ENCODE results near the gene CHI3L2. TPM values are rescaled to one million over a fixed set of nuclear protein-coding genes. Genes with fewer than 3 reads are reported as not detected.
A peak's percentile ranks its signal among the peaks of the same experiment; 100 is the strongest.

CHI3L2 gene
- polyA plus RNA-seq, 1 donor from 2014 or later, result 14.4 TPM

GRCh38 chr1:111197598-111198284 is 29.8 kb upstream of the CHI3L2 start:
- Mint-ChIP-seq H3K4me1 (peaks cover 62 to 88% (median 86%) of the 10 kb centered on the region in 3 donors), H3K9me3 (no peaks in the 10 kb centered on the region), H3K27ac (peak overlapping the region; percentile 43 to 90 (median 89)), H3K36me3 (peaks cover 16% of the 10 kb centered on the region), H3K4me3 (peak overlapping the region; percentile 82 to 89 (median 85)), H3K27me3 (no peaks in the 10 kb centered on the region)

- H3K27ac Mint-ChIP-seq, result peak overlapping the region; percentile 88 to 95 (median 90)
- peaks cover 10% of the 10 kb centered on the region for H3K36me3 Mint-ChIP-seq
- peaks cover 57 to 84% (median 83%) of the 10 kb centered on the region in 3 donors for H3K4me1 Mint-ChIP-seq
- H3K9me3 Mint-ChIP-seq, result no peaks in the 10 kb centered on the region
- peaks cover 1% of the 10 kb centered on the region for H3K27me3 Mint-ChIP-seq
- H3K4me3 Mint-ChIP-seq, result peak overlapping the region; percentile 82 to 89 (median 86)
Measured at GRCh38 chr1:111198836-111199235, 28.7 kb upstream of the CHI3L2 start.

DNA sequence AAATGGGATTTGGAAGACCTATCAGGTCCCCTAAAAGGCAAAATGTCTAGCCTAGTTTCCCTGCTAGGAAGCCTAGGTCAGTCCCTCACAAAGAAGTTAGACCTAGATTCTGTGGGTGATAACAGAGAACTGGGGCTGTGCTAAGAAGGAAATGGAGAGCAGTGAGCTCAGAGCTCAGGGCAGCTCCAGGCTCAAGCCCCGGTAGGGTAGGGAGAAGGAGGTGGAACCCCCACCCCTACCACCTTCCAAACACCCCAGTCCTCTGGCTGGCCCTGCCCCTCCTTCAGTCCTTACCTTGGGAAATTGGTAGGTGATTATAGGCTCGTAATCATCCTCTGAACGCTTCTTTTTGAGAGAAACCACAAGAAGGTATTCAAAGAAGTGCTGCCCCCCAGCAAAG is 28.2 kb upstream of the CHI3L2 start:
- Mint-ChIP-seq H3K4me3 (peak overlapping the region; percentile 82 to 94 (median 86)), H3K27me3 (peaks cover 1% of the 10 kb centered on the region), H3K27ac (peak overlapping the region; percentile 83 to 95 (median 90)), H3K4me1 (peaks cover 52 to 79% (median 79%) of the 10 kb centered on the region in 3 donors), H3K36me3 (peaks cover 6% of the 10 kb centered on the region), H3K9me3 (no peaks in the 10 kb centered on the region)

DNA sequence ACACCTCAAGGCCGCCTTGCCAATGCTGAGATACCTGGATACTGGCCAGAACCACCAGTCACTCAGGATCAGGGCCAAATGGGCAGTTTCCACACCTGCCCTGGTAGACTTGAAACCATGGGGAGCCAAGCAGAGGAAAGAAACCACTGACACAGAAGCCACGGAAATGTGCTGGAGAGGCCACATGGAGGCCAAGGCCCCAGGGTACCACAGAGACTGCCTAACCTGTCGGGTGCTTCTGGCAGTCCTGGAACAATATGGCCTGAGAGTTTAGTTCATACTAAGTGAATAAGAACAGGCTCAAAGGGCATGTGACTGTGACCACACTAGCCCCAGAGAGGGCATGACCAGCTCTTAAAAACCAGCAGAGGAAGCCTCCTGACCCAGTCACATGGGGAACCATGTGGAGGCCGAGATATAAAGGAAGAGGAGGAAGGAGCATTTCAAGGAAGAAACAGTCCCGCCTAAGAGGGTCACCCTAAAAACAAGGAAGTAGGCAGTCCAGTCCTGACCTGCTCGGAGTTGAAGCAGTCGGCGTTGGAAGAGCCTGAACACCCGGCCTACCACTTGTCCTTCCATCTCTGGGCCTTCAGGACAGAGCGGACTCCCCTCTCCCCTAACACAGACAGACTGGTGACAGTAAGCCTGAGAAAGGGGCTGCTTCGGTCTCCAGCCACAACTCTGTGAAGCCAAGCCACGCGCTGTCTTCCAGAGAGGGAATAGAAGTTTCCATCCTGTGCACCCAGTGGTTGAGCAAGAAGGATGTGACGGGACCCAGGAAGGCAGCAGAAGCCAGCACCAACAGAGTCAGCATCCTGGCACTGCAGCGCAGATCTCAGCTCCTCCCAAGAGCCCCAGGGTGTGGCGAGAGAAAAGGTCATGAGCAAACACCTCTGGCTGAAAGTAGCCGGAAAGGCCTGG is 27.4 kb upstream of the CHI3L2 start, which contains the start of gene DENND2D:
TSS of gene DENND2D (minus strand) at position 766 of the 921 bp plus-strand sequence. CDS start at position 579, 187 bp downstream.
- H3K4me1 Mint-ChIP-seq, result peaks cover 55 to 77% (median 76%) of the 10 kb centered on the region in 3 donors
- H3K9me3 Mint-ChIP-seq, result no peaks in the 10 kb centered on the region
- peaks cover 1% of the 10 kb centered on the region for H3K27me3 Mint-ChIP-seq
- H3K27ac Mint-ChIP-seq, result peak within 1 kb of the TSS; percentile 83 to 95 (median 90)
- peak within 1 kb of the TSS; percentile 82 to 95 (median 90) for H3K4me3 Mint-ChIP-seq
- H3K36me3 Mint-ChIP-seq, result peaks cover 2% of the 10 kb centered on the region

DNA sequence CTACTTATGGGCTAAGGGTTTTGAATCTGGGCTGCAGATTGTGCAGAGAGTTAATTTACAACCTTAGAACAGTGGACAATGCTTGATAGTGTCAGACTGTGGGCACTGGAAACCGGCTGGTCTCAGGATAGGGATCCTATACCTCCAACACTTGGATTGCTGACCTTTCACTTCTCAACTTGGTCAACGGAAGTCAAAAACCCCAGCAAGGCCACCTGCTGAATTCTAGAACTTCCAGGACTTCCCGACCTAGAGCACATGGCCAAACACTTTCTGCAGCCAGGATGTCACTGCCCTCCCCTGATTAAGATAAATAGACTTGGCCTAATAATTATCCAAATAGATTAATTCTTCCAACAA is 26.7 kb upstream of the CHI3L2 start:
- peaks cover 2% of the 10 kb centered on the region for H3K36me3 Mint-ChIP-seq
- no peaks in the 10 kb centered on the region for H3K9me3 Mint-ChIP-seq

GRCh38 chr1:111201275-111202090 is 26.0 kb upstream of the CHI3L2 start:
- Mint-ChIP-seq H3K27me3 (peaks cover 1% of the 10 kb centered on the region), H3K36me3 (peaks cover 2% of the 10 kb centered on the region), H3K27ac (peak overlapping the region; percentile 23 to 97 (median 90)), H3K9me3 (peaks cover 0 to 4% (median 0%) of the 10 kb centered on the region in 3 donors), H3K4me1 (peaks cover 62 to 82% (median 78%) of the 10 kb centered on the region in 3 donors), H3K4me3 (peak overlapping the region; percentile 82 to 95 (median 90))

More for the DNA sequence above, 26.7 kb upstream of the CHI3L2 start:
- peak overlapping the region in 2 of 3 donors; percentile 90 to 95 for H3K27ac Mint-ChIP-seq
- peaks cover 1% of the 10 kb centered on the region for H3K27me3 Mint-ChIP-seq
- H3K4me3 Mint-ChIP-seq, result peak overlapping the region; percentile 82 to 95 (median 90)
- H3K4me1 Mint-ChIP-seq, result peaks cover 60 to 79% (median 79%) of the 10 kb centered on the region in 3 donors

GRCh38 chr1:111202366-111202706 is 25.2 kb upstream of the CHI3L2 start:
- Mint-ChIP-seq H3K9me3 (peaks cover 0 to 4% (median 0%) of the 10 kb centered on the region in 3 donors), H3K4me1 (peaks cover 60 to 75% (median 73%) of the 10 kb centered on the region in 3 donors), H3K27me3 (peaks cover 1% of the 10 kb centered on the region), H3K36me3 (peaks cover 2% of the 10 kb centered on the region), H3K27ac (peak overlapping the region; percentile 73 to 97 (median 90)), H3K4me3 (peak overlapping the region; percentile 85 to 95 (median 92))

DNA sequence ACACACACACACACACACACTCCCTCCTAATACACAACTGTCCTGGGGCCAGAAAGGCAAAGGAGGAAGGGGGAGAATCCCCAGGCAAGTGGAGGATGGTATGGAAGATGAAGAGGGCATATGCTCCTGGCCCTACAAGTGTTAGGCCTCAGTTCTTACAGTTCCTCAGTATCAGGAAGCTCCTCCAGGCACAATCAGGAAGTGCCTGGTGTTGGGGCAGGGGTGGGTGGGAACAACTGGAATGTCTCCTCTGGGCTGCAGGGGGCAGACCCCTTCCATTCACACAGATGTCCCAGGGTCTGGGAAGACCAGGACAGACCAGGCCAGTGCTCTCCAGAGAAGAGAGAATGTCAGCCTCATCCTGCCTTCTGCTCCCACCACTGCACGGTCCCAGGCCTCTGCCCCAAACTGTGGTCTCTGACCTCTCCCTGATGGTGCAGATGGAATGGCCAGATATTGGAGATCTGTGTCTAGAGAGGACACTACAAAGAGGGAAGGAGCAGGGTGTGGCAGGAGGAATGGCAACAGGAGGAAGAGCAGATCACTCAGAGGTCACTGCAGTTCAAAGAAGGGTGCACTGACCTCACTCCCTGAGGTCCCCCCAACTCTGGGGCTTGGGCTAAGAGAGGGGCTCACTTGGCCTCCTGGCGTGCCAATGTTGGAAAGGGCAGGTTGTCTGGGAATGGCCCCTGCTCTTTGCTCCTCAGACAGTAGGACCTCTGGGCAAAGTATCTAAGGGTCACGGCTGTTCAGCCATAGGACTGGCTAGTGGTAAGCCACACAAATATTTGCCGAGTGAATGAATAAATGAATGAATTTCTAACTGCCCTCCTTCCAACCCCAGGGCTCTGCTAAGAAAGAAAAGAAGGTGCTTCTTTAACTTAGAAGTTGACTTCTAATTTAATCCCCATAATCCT is 24.5 kb upstream of the CHI3L2 start:
- Mint-ChIP-seq H3K9me3 (peaks cover 0 to 4% (median 0%) of the 10 kb centered on the region in 3 donors), H3K27ac (peak overlapping the region; percentile 90 to 97 (median 95)), H3K4me1 (peaks cover 56 to 73% (median 67%) of the 10 kb centered on the region in 3 donors), H3K27me3 (peaks cover 1% of the 10 kb centered on the region), H3K36me3 (peaks cover 2% of the 10 kb centered on the region), H3K4me3 (peak overlapping the region; percentile 85 to 95 (median 92))

DNA sequence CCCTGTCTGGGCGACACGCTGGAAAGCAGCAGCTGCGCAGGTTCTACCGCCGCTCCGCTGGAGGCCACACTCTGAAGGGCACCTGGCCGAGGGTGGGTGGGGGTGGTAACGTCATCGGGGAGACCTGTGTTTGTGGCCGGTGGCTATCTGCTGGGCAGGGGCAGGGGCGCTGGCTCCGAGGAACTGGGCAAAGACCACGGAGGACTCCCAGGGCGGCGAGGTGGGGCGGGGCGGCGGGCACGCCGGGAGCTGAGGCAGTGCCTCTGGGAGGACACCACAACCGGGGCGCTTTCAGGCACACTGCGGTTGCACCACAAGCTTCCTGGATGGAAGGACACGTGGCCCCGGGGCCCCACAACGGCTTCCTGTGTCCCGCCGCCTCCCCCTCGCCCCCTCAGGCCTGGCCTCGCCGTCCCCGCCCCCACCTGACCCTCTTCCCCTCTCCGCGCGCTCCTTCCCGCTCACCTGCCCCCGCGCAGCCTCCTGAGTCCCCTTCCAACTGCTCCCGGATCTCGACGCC is 23.8 kb upstream of the CHI3L2 start:
- peaks cover 50 to 73% (median 66%) of the 10 kb centered on the region in 3 donors for H3K4me1 Mint-ChIP-seq
- H3K36me3 Mint-ChIP-seq, result peaks cover 2% of the 10 kb centered on the region
- H3K4me3 Mint-ChIP-seq, result peak overlapping the region; percentile 85 to 95 (median 92)
- peak overlapping the region; percentile 90 to 97 (median 95) for H3K27ac Mint-ChIP-seq
- H3K27me3 Mint-ChIP-seq, result peaks cover 1% of the 10 kb centered on the region
- peaks cover 0 to 4% (median 0%) of the 10 kb centered on the region in 3 donors for H3K9me3 Mint-ChIP-seq

GRCh38 chr1:111204201-111204982 is 23.1 kb upstream of the CHI3L2 start:
- Mint-ChIP-seq H3K36me3 (peaks cover 2% of the 10 kb centered on the region), H3K4me1 (peaks cover 50 to 72% (median 60%) of the 10 kb centered on the region in 3 donors), H3K4me3 (peak overlapping the region; percentile 85 to 95 (median 92)), H3K27ac (peak overlapping the region; percentile 90 to 97 (median 95)), H3K27me3 (peaks cover 1% of the 10 kb centered on the region), H3K9me3 (peaks cover 0 to 4% (median 0%) of the 10 kb centered on the region in 3 donors)

GRCh38 chr1:111204983-111205713 is 22.4 kb upstream of the CHI3L2 start:
- Mint-ChIP-seq H3K9me3 (peaks cover 0 to 4% (median 0%) of the 10 kb centered on the region in 3 donors), H3K4me1 (peaks cover 46 to 67% (median 54%) of the 10 kb centered on the region in 3 donors), H3K27me3 (peaks cover 1% of the 10 kb centered on the region), H3K27ac (peak overlapping the region; percentile 90 to 97 (median 91)), H3K4me3 (peak overlapping the region; percentile 85 to 95 (median 92)), H3K36me3 (no peaks in the 10 kb centered on the region)

DNA sequence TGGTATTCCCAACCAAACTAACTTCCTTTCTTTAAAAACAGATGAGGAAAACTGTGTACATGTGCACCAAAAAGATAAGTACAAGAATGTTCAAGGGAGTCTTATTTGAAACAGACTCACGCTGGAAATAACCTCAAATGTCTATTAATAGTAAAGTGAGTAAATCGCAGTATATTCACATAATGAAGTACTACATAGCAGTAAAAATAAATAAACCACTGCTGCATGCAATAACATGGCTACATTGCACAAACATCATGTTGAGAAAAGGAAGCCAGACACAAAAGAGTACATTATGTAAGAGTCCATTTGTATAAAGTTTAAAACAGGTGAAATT is 21.8 kb upstream of the CHI3L2 start:
- H3K27ac Mint-ChIP-seq, result peak overlapping the region in 2 of 3 donors; percentile 90 to 91
- H3K27me3 Mint-ChIP-seq, result peaks cover 1% of the 10 kb centered on the region
- H3K4me1 Mint-ChIP-seq, result peaks cover 45 to 63% (median 53%) of the 10 kb centered on the region in 3 donors
- peaks cover 0 to 4% (median 0%) of the 10 kb centered on the region in 3 donors for H3K9me3 Mint-ChIP-seq
- peak overlapping the region in 3 of 4 donors; percentile 85 to 95 (median 89) for H3K4me3 Mint-ChIP-seq
- no peaks in the 10 kb centered on the region for H3K36me3 Mint-ChIP-seq
